ENCODE data around the gene B3GNT3.
A peak's percentile ranks its signal among the peaks of the same experiment; 100 is the strongest.
"Not testable (repeated sequence)": the region's sequence is repeated elsewhere in the genome, so short reads cannot be mapped to it uniquely, and the experiment has no call there.

Gene B3GNT3

DNA sequence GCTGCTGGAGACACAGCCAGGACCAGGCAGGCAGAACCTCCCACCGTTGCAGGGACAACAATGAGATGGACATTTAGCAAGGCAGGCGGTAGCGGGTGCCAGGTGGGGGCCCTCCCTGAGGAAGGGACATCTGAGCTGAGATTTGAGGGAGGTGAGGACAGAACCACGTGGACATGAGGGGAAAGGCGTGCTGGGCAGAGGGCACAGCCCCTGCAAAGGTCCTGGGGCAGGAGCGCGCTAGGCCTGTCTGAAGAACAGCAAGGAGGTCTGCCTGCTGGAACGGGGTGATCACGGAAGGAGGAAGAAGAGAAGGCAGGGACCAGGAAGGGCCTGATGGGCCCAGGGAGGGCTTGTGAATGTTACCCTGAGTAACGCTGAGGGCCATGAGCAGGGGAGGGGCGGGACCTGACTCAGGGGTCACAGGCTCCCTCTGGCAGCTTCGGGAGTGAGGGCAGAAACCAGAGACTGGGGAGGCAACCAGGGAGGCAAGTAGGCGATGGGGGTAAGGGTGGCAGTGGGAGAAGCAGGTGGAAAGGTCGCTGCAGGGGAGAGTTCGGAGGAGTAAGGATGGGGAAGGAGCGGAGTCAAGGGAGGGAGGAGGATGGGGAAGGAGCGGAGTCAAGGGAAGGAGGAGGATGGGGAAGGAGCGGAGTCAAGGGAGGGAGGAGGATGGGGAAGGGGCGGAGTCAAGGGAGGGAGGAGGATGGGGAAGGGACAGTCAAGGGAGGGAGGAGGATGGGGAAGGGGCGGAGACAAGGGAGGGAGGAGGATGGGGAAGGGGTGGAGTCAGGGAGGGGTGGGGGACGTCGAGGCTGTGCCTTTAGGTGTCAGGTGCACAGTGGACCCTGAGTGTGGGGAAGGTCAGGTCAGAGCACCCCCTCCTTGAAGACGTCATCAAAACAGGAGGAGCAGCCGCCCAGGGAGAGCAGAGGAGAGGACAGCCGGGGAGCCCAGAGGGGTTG lies 15.7 kb upstream of the B3GNT3 start:
- TF ChIP-seq, protein P1, sequence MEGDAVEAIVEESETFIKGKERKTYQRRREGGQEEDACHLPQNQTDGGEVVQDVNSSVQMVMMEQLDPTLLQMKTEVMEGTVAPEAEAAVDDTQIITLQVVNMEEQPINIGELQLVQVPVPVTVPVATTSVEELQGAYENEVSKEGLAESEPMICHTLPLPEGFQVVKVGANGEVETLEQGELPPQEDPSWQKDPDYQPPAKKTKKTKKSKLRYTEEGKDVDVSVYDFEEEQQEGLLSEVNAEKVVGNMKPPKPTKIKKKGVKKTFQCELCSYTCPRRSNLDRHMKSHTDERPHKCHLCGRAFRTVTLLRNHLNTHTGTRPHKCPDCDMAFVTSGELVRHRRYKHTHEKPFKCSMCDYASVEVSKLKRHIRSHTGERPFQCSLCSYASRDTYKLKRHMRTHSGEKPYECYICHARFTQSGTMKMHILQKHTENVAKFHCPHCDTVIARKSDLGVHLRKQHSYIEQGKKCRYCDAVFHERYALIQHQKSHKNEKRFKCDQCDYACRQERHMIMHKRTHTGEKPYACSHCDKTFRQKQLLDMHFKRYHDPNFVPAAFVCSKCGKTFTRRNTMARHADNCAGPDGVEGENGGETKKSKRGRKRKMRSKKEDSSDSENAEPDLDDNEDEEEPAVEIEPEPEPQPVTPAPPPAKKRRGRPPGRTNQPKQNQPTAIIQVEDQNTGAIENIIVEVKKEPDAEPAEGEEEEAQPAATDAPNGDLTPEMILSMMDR (IDR thresholded peaks at IDR 0.05; ENCODE audit: low read depth, low read length, missing control alignments), result no peak
- H3K4me3 ChIP-seq (replicated peaks; ENCODE audit: low read depth, low read length), result peak overlapping the region; percentile 24
- no peak for DNase-seq (ENCODE audit: extremely low read depth, low read depth)

DNA sequence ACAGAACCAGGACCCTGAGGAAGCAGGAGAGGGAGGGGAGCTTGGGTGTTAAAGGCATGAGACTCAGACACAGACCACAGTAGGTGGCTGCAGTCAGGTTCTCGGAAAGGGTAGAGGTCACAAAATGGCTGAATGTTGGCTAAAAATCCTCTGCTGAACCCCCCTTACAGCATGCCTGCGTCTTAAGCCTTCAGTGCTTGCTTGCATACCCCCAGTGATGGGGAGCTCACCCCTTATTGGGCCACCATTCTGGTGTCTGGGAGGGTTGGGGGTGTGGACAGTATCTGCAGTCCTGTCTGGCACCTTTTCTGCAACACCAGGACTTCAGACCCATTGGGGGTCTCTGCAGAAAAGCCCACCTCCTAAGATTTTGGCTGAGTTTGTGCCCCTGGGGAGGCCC lies 14.2 kb upstream of the B3GNT3 start:
- no peak for DNase-seq (ENCODE audit: extremely low read depth, low read depth)
- no peak overlapping the region for H3K4me3 ChIP-seq (replicated peaks; ENCODE audit: low read depth, low read length)
- TF ChIP-seq, protein P1 (IDR thresholded peaks at IDR 0.05; ENCODE audit: low read depth, low read length, missing control alignments), result no peak

DNA sequence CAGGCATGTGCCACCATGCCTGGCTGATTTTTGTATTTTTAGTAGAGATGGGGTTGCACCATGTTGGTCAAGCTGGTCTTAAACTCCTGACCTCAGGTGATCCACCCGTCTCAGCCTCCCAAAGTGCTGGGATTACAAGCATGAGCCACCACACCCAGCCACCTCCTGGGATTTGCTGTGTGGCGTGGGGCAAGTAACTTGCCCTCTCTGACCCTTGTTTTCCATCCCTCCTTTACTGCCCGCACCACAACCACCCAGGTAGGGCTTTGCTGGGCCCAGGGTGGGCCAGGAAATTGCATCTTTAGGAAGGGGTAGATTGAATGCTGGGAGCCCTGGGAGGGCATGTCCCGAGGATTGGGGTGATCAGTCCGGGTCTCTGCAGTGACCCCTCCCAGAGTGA lies 11.2 kb upstream of the B3GNT3 start:
- DNase-seq (ENCODE audit: extremely low read depth, low read depth); H3K4me3 ChIP-seq (replicated peaks; ENCODE audit: low read depth, low read length): not testable (repeated sequence)

DNA sequence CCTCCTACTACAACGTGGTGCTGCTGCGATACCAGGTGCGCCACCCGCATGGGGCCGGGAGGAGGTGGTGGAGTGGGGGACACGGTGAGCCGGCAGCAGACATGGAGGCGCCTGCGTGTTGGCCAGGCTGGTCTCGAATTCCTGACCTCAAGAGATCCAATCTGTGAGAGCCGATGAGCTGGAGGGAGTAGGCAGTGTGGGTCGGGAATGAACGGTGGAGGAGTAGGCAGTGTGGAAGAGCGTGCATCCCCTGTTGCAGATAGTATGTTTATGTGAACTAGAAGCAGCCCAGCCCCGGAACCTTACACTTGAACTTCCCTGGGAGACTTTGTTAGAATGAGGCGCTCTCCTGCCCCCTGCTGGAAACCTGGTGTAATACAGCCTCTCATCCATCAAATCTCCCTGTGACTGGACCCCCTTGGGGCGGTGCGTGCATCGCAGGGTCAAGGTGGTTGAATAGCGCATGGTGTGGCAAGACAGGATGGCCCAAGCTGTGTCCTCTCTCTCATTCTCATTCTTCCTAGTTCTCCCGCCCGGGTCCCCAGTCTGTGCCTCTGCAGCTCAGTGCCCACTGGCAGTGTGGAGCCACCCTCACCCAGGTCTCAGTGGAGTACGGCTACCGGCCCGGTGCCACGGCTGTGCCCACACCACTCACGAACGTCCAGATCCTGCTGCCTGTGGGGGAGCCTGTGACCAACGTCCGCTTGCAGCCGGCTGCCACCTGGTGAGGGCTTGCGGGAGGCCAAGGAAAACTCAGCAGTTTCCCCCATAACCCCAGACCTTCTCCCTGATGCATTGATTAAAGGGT lies 10.5 kb upstream of the B3GNT3 start:
- TF ChIP-seq, protein P1 (IDR thresholded peaks at IDR 0.05; ENCODE audit: low read depth, low read length, missing control alignments), result peak; percentile 87
- no peak overlapping the region for H3K4me3 ChIP-seq (replicated peaks; ENCODE audit: low read depth, low read length)
- DNase-seq (ENCODE audit: extremely low read depth, low read depth), result no peak

DNA sequence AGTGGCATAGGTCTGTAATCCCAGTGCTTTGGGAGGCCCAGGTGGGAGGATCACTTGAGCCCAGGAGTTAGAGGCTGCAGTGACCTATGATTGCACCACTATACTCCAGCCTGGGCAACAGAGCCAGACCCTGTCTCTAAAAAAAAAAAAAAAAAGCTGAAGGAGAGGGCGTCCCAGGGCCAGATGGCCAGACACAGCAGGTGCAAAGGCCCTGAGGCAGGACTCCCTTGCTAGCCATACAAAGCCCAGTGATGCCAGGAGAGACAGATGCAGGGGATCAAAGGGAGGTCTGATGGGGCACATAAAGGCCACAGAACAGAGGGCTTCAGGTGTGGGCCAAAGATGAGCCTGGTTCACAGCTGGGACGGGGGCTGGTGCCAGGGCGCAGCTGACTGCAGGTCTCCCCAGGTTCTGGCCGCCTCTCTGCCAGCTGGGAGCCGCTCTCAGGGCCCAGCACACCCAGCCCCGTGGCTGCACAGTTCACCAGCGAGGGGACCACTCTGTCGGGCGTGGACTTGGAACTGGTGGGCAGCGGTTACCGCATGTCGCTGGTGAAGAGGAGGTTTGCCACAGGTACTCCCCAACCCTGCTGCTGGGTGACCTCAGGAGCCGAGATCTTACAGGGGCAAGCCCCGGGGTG lies 7.5 kb upstream of the B3GNT3 start:
- TF ChIP-seq, protein P1 (IDR thresholded peaks at IDR 0.05; ENCODE audit: low read depth, low read length, missing control alignments), result no peak
- no peak for DNase-seq (ENCODE audit: extremely low read depth, low read depth)
- H3K4me3 ChIP-seq (replicated peaks; ENCODE audit: low read depth, low read length), result no peak overlapping the region

DNA sequence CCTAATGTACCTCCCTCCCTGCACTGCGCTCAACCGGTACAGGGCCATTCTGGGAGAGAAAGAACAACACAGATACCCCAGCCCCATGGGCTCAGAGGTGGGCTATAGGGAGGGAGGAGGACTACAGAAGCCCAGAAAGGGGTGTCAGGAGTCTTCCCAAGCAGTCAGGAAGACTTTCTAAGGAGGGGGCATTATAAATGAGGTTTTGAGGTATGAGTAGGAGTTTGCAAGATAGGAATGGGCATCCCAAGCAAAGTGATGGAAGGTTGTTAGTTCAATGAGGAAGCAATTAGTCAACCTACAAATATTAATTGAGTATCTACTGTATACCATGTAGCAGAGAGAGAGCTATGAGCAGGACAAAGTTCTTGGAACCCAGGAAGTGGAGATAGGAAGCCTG lies 6.3 kb upstream of the B3GNT3 start:
- H3K4me3 ChIP-seq (replicated peaks; ENCODE audit: low read depth, low read length), result no peak overlapping the region
- TF ChIP-seq, protein P1 (IDR thresholded peaks at IDR 0.05; ENCODE audit: low read depth, low read length, missing control alignments), result no peak
- no peak for DNase-seq (ENCODE audit: extremely low read depth, low read depth)
